HCT116 (cell line): ENCODE data around the gene RADIL. TPM values are rescaled to one million over a fixed set of nuclear protein-coding genes. Genes with fewer than 3 reads are reported as not detected.

Experiments used
- ATAC-seq: fragments of 200-7000 bp; cut with Tn5 transposase; 2 replicates; pipeline ENCODE4 v1.9.1; 2020; ENCODE audit warnings: mild to moderate bottlenecking, moderate library complexity
- BruUV-seq: library from RNA; stranded (reverse); fragments of 400-500 nt; replicated peaks from 2 replicates; lab custom pipeline; 2021; lab: Mats Ljungman, UMichigan
- CTCF ChIA-PET: fragments of 300-600 bp; sonication (Branson Sonifier 250); formaldehyde crosslinking; loops from one replicate; lab custom pipeline; 2021; ENCODE audit warnings: antibody characterized with exemption; lab: Charles Lee
- POLR2A ChIA-PET: fragments of 300-600, 350-600 bp; sonication (Branson Sonifier 250); formaldehyde crosslinking; loops from one replicate; lab custom pipeline; 2021; ENCODE audit warnings: antibody characterized with exemption; lab: Charles Lee
- RAD21 ChIA-PET, 2 experiments: fragments of 300-600 bp; sonication (Branson Sonifier 250); formaldehyde crosslinking; loops; one replicate each; lab custom pipeline; 2023; ENCODE audit warnings: low total read pairs in 2 of 2; ENCODE audit not compliant: uncharacterized antibody in 2 of 2, unreplicated experiment in 2 of 2, low non-redundant PET in 1 of 2; lab: Charles Lee
- DNase-seq: peaks from one replicate; pipeline ENCODE4 v3.0.0-alpha.2; 2010; ENCODE audit warnings: low read depth, low spot score
- H2AFZ ChIP-seq: fragments of 200-600 bp; shearing (Covaris generic), sonication (generic); 2 replicates; pipeline ENCODE4 v1.6.1; 2017; ENCODE audit warnings: low read depth, mixed run types, mixed read lengths, antibody characterized with exemption, low read length; ENCODE audit not compliant: poor library complexity, severe bottlenecking
- H3K27ac ChIP-seq: 2 replicates; pipeline ENCODE4 v1.5.1; 2012; ENCODE audit warnings: low read depth, low read length
- H3K27me3 ChIP-seq: fragments of 200-600 bp; sonication (generic); 2 replicates; pipeline ENCODE4 v1.6.1; 2016; ENCODE audit warnings: mixed run types, low read length, mixed read lengths; ENCODE audit not compliant: insufficient read depth
- H3K36me3 ChIP-seq, 2 experiments: fragments of 200-500 bp in 1 of 2; fragments of 200-600 bp in 1 of 2; sonication (Bioruptor generic) in 1 of 2; sonication (generic) in 1 of 2; 2 replicates each; pipeline versions ENCODE4 v1.5.1 to v1.6.1; 2014 to 2016; ENCODE audit warnings: low read length in 2 of 2, inconsistent platforms in 1 of 2, mixed read lengths in 1 of 2, mixed run types in 1 of 2; ENCODE audit not compliant: insufficient read depth in 2 of 2, control insufficient read depth in 1 of 2
- H3K4me1 ChIP-seq, 2 experiments: fragments of 200-600 bp in 1 of 2; sonication (generic) in 1 of 2; 2 replicates each; pipeline versions ENCODE4 v1.5.1 to v1.6.1; 2012 to 2017; ENCODE audit warnings: low read length in 2 of 2, inconsistent platforms in 1 of 2, mild to moderate bottlenecking in 1 of 2, mixed read lengths in 1 of 2, mixed run types in 1 of 2, moderate library complexity in 1 of 2; ENCODE audit not compliant: insufficient read depth in 2 of 2, control insufficient read depth in 1 of 2
- H3K4me2 ChIP-seq: fragments of 200-600 bp; sonication (generic); 2 replicates; pipeline ENCODE4 v1.6.1; 2017; ENCODE audit warnings: mixed run types, low read length, mixed read lengths
- H3K4me3 ChIP-seq, 2 experiments: fragments of 200-600 bp in 1 of 2; sonication (generic) in 1 of 2; replicated peaks in 1 of 2; 2 replicates each; pipeline ENCODE4 v1.5.1; 2011 to 2016; ENCODE audit warnings: low read length in 2 of 2, control low read depth in 1 of 2, low read depth in 1 of 2, mild to moderate bottlenecking in 1 of 2, mixed read lengths in 1 of 2, mixed run types in 1 of 2
- H3K79me2 ChIP-seq: fragments of 200-600 bp; sonication (generic); 2 replicates; pipeline ENCODE4 v1.6.1; 2017; ENCODE audit warnings: mild to moderate bottlenecking, mixed run types, low read length, moderate library complexity, mixed read lengths; ENCODE audit not compliant: insufficient read depth
- H3K9ac ChIP-seq: fragments of 200-600 bp; sonication (generic); 2 replicates; pipeline ENCODE4 v1.6.1; 2016; ENCODE audit warnings: low read length, mixed read lengths
- H3K9me2 ChIP-seq: fragments of 200-600 bp; sonication (generic), shearing (Covaris generic); 2 replicates; pipeline ENCODE4 v1.6.1; 2017; ENCODE audit warnings: mixed run types, mild to moderate bottlenecking, moderate library complexity; ENCODE audit not compliant: insufficient read depth
- H3K9me3 ChIP-seq, 2 experiments: fragments of 200-500 bp in 1 of 2; fragments of 200-600 bp in 1 of 2; sonication (Bioruptor generic) in 1 of 2; sonication (generic) in 1 of 2; 2 replicates each; pipeline ENCODE4 v1.6.1; 2014 to 2017; ENCODE audit warnings: low read length in 2 of 2, mixed read lengths in 2 of 2, inconsistent platforms in 1 of 2, low read depth in 1 of 2, mild to moderate bottlenecking in 1 of 2, mixed run types in 1 of 2, moderate library complexity in 1 of 2; ENCODE audit not compliant: control insufficient read depth in 1 of 2, insufficient read depth in 1 of 2
- H4K20me1 ChIP-seq: fragments of 200-600 bp; sonication (generic), shearing (Covaris generic); 2 replicates; pipeline ENCODE4 v1.6.1; 2017; ENCODE audit warnings: mixed run types, mild to moderate bottlenecking, moderate library complexity; ENCODE audit not compliant: insufficient read depth
- RAD21 ChIP-seq: IDR thresholded peaks from 2 replicates; pipeline ENCODE4 v1.6.1; 2012; ENCODE audit warnings: low read depth, mild to moderate bottlenecking
- intact Hi-C: fragments of 100-400 bp; cut with micrococcal nuclease; formaldehyde crosslinking; loops from 2 replicates; pipeline ENCODE4 v1.10.0; 2022
- total RNA-seq: library from RNA; stranded (reverse); gene quantifications from one replicate; pipeline ENCODE4 v1.2.1, GENCODE V29; 2021; ENCODE audit not compliant: unreplicated experiment
- TF ChIP-seq, protein P1 (sequence below): IDR thresholded peaks from 2 replicates; pipeline ENCODE4 v1.6.1; 2012; ENCODE audit warnings: low read depth
- TF ChIP-seq, protein P2 (sequence below), 3 experiments: fragments of 200-600 bp in 1 of 3; sonication (generic) in 1 of 3; IDR thresholded peaks in 2 of 3; conservative IDR thresholded peaks in 1 of 3; 2 replicates each; pipeline ENCODE4 v1.5.1; 2012 to 2017; ENCODE audit warnings: low read depth in 2 of 3, low read length in 2 of 3, antibody characterized with exemption in 1 of 3, borderline replicate concordance in 1 of 3, control low read depth in 1 of 3, mild to moderate bottlenecking in 1 of 3, mixed read lengths in 1 of 3, mixed run types in 1 of 3, moderate library complexity in 1 of 3; ENCODE audit not compliant: insufficient read depth in 1 of 3

Gene RADIL
- total RNA-seq, 1 experiment from 2014 or later: 5.3 TPM

DNA sequence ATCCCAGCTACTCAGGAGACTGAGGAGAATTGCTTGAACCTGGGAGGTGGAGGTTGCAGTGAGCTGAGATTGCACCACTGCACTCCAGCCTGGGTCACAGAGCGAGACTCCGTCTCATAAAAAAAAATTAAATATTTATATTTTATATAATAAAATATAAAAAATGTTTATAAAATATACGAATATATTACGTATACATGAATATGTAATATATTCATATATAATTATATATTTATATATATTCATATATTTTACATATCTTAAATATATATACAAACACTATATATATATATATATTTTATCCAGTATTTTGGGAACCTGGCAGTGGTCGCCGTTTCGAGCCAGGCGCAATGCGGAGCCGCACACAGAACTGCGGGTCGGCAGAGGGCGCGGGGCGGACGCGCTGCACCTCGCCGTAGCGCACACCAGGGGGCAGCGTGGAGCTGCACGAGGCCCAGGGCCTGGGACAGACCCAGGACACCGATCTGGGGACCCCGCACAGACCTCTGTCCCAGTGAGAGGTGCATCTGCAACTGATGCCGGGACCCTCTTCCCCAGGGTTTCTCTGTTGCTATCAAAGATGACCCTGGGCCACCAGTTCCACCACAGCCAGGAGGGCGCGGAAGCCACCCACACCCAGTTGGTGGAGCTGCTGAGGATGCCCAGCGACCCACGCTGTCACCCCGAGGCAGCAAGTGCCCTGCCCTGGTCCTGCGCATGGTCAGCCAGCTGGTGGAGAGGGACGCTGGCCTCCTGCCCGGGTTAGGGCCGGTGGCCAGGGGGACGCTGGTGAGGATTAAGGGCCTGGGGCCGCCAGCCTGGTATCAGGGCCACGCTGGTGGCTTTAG lies 85.4 kb downstream of the RADIL start:
- ChIA-PET CTCF (interaction anchor here (0.7 to 2.9 kb wide), 11 partner anchors 10 to 376 kb away, joined by 3 to 28 read pairs (median 4); partner anchors contain the start of genes AP5Z1 and RADIL), POLR2A (interaction anchor here (0.6 to 0.9 kb wide), 2 partner anchors 8 to 291 kb away, joined by 3 read pairs; no protein-coding TSS in a partner anchor), RAD21 (interaction anchor here (0.6 to 0.9 kb wide), 4 partner anchors 287 to 881 kb away, joined by 3 to 4 read pairs (median 4); no protein-coding TSS in a partner anchor)
- Histone ChIP-seq H3K4me1 (peaks cover 2 to 10% of the 10 kb centered on the region in 2 experiments; a peak in 2 of 4 replicates), H3K9ac (no peak overlapping the region), H4K20me1 (no peaks in the 10 kb centered on the region), H3K4me3 (no peak overlapping the region), H3K27ac (no peak overlapping the region), H3K9me2 (no peaks in the 10 kb centered on the region), H3K36me3 (no peaks in the 10 kb centered on the region), H3K79me2 (no peaks in the 10 kb centered on the region), H2AFZ (no peak overlapping the region), H3K4me2 (no peak overlapping the region), H3K27me3 (no peaks in the 10 kb centered on the region), H3K9me3 (no peaks in the 10 kb centered on the region)
- DNase-seq (peak; percentile 16), ATAC-seq (peak; percentile 94)
- TF ChIP-seq RAD21: peak; percentile 85
- TF ChIP-seq, protein P1, sequence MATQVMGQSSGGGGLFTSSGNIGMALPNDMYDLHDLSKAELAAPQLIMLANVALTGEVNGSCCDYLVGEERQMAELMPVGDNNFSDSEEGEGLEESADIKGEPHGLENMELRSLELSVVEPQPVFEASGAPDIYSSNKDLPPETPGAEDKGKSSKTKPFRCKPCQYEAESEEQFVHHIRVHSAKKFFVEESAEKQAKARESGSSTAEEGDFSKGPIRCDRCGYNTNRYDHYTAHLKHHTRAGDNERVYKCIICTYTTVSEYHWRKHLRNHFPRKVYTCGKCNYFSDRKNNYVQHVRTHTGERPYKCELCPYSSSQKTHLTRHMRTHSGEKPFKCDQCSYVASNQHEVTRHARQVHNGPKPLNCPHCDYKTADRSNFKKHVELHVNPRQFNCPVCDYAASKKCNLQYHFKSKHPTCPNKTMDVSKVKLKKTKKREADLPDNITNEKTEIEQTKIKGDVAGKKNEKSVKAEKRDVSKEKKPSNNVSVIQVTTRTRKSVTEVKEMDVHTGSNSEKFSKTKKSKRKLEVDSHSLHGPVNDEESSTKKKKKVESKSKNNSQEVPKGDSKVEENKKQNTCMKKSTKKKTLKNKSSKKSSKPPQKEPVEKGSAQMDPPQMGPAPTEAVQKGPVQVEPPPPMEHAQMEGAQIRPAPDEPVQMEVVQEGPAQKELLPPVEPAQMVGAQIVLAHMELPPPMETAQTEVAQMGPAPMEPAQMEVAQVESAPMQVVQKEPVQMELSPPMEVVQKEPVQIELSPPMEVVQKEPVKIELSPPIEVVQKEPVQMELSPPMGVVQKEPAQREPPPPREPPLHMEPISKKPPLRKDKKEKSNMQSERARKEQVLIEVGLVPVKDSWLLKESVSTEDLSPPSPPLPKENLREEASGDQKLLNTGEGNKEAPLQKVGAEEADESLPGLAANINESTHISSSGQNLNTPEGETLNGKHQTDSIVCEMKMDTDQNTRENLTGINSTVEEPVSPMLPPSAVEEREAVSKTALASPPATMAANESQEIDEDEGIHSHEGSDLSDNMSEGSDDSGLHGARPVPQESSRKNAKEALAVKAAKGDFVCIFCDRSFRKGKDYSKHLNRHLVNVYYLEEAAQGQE: no peak
- TF ChIP-seq, protein P2, sequence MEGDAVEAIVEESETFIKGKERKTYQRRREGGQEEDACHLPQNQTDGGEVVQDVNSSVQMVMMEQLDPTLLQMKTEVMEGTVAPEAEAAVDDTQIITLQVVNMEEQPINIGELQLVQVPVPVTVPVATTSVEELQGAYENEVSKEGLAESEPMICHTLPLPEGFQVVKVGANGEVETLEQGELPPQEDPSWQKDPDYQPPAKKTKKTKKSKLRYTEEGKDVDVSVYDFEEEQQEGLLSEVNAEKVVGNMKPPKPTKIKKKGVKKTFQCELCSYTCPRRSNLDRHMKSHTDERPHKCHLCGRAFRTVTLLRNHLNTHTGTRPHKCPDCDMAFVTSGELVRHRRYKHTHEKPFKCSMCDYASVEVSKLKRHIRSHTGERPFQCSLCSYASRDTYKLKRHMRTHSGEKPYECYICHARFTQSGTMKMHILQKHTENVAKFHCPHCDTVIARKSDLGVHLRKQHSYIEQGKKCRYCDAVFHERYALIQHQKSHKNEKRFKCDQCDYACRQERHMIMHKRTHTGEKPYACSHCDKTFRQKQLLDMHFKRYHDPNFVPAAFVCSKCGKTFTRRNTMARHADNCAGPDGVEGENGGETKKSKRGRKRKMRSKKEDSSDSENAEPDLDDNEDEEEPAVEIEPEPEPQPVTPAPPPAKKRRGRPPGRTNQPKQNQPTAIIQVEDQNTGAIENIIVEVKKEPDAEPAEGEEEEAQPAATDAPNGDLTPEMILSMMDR (IDR thresholded peaks at IDR 0.05 in 2 of 3, conservative IDR thresholded peaks at IDR 0.05 in 1 of 3; ENCODE audit: borderline replicate concordance in 1 of 3, insufficient read depth in 1 of 3, low read depth in 2 of 3, low read length in 2 of 3): peak; percentile 66 to 98 (median 80)
- BruUV-seq: no TSS peak
- intact Hi-C loops: loop anchor here (1.0 to 2.0 kb wide), 3 partner anchors 85 to 376 kb away; partner anchors contain the start of gene RADIL
